ENCODE data around the gene RAB27B.

The RAB27B gene

DNA sequence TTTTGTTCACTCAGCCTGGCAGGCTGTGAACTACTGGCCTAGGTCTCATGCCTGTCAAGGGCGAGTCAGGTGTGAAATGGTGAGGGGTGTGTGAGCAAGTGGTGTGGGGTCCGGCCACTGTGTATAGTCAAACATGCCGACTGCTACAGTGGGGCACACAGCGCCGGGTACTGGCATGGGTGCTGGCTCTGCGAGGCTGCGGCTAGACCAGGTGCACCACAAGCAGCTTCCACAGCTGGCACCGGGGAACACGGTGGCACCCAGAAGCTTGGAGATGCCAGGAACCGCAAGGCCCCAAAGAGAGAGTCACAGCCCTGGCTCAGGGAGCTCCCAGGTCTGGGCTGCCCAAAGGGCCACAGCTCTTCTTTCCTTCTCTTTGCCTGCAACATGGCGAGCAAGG is 81.3 kb downstream of the RAB27B start:
- no peak overlapping the region for H3K4me3 ChIP-seq (ENCODE audit: low read depth, low read length)
- in situ Hi-C loops (cut with HindIII; ENCODE audit: low sequenced_read_pairs) = no loop called here
- TF ChIP-seq, protein P1, sequence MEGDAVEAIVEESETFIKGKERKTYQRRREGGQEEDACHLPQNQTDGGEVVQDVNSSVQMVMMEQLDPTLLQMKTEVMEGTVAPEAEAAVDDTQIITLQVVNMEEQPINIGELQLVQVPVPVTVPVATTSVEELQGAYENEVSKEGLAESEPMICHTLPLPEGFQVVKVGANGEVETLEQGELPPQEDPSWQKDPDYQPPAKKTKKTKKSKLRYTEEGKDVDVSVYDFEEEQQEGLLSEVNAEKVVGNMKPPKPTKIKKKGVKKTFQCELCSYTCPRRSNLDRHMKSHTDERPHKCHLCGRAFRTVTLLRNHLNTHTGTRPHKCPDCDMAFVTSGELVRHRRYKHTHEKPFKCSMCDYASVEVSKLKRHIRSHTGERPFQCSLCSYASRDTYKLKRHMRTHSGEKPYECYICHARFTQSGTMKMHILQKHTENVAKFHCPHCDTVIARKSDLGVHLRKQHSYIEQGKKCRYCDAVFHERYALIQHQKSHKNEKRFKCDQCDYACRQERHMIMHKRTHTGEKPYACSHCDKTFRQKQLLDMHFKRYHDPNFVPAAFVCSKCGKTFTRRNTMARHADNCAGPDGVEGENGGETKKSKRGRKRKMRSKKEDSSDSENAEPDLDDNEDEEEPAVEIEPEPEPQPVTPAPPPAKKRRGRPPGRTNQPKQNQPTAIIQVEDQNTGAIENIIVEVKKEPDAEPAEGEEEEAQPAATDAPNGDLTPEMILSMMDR (IDR thresholded peaks at IDR 0.05; ENCODE audit: low read depth, low read length, missing control alignments) = no peak
- DNase-seq (ENCODE audit: low read depth) = no peak

DNA sequence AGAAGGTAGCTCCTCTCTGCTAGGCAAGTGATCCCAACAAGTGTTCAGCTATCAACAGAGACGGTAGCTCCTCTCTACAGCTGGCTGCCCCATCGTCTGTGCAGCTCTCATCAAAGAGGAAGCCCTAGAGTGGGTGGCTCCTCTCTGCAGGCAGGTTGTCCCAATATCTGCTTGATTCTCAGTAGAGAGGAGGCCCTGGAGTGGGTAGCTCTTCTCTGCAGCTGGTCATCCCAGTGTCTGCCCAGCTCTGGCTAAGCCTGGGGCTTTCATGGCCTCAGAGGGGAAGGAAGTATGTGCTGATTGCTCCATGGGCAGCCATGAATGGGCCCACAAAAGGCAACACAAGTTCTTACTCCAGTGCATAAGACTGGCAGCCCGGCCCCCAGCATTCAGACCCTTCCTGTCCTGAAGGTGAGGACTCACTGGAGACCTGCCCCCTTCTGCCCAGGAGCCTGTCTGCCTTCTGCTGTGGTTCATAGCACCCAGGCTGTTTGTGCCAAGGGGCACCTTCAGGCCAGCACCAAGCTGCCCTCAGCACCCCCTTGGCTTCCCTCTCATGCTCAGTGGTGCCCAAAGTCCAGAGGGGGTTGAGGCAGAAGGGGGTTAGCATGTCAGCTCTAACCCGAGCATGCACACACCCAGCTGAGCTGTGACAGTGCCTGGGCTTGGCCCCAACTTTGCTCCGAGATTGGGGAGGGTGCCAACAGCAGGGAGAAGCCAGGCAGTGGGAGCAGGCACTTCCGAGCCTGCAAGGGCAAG is 82.1 kb downstream of the RAB27B start:
- H3K4me3 ChIP-seq (ENCODE audit: low read depth, low read length) = no peak overlapping the region
- in situ Hi-C loops (cut with HindIII; ENCODE audit: low sequenced_read_pairs) = no loop called here
- no peak for DNase-seq (ENCODE audit: low read depth)
- TF ChIP-seq, protein P1 (IDR thresholded peaks at IDR 0.05; ENCODE audit: low read depth, low read length, missing control alignments) = no peak

DNA sequence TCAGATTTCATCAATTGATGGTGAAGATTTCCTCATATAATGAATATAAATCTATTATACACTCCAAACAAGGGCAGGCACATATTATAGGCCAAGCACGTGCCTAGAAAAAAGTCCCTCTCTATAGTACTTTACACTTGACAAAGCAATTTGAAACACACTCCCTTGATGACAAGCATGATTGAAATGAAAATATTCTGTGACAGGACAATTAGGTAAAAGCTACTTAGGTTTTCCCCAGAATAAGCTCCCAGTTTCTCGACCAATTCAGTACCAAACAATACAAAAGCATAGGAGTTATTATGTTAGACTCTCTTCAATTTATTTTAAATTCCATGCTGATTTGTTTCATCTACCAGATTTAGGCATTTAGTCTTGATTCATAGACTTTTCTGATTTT is 83.3 kb downstream of the RAB27B start:
- TF ChIP-seq, protein P1 (IDR thresholded peaks at IDR 0.05; ENCODE audit: low read depth, low read length, missing control alignments) = no peak
- in situ Hi-C loops (cut with HindIII; ENCODE audit: low sequenced_read_pairs) = no loop called here
- no peak overlapping the region for H3K4me3 ChIP-seq (ENCODE audit: low read depth, low read length)
- no peak for DNase-seq (ENCODE audit: low read depth)

DNA sequence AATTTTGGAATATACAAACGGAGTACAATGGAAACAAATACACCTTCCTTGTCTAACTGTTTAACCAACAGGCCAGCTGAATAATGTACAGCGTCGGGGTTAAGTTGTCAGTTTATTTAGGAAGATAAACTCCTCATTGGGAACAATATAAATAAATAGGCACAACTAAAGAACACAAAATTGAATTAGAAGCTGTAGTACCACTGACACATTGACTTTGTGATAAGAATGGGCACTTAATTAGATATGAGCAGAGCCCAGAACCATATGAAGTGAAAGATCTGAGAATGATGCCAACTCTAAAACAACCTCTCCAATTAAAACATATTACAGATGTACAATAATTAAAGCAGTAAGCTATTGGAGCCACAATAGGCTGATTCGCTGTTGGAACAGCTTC is 86.5 kb downstream of the RAB27B start:
- DNase-seq (ENCODE audit: low read depth) = no peak
- H3K4me3 ChIP-seq (ENCODE audit: low read depth, low read length) = no peak overlapping the region
- in situ Hi-C loops (cut with HindIII; ENCODE audit: low sequenced_read_pairs) = no loop called here
- TF ChIP-seq, protein P1 (IDR thresholded peaks at IDR 0.05; ENCODE audit: low read depth, low read length, missing control alignments) = no peak

DNA sequence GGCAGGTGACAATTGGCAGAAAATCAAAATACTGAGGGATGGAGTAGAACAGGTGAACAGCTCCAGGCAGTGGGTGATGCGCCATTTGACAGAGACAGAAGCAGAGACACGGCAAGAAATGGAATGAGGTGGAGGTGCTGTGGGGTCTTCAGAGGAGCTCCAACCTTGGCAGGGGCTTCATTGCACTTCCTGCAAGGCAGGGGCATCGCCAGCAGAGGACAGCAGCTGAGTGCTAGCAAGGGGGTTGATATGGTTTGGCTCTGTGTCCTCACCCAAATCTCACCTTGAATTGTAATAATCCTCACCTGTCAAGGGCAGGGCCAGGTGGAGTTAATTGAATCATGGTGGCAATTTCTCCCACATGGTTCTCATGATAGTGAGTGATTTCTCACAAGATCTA is 88.2 kb downstream of the RAB27B start:
- no peak for DNase-seq (ENCODE audit: low read depth)
- TF ChIP-seq, protein P1 (IDR thresholded peaks at IDR 0.05; ENCODE audit: low read depth, low read length, missing control alignments) = no peak
- no peak overlapping the region for H3K4me3 ChIP-seq (ENCODE audit: low read depth, low read length)
- in situ Hi-C loops (cut with HindIII; ENCODE audit: low sequenced_read_pairs) = no loop called here

DNA sequence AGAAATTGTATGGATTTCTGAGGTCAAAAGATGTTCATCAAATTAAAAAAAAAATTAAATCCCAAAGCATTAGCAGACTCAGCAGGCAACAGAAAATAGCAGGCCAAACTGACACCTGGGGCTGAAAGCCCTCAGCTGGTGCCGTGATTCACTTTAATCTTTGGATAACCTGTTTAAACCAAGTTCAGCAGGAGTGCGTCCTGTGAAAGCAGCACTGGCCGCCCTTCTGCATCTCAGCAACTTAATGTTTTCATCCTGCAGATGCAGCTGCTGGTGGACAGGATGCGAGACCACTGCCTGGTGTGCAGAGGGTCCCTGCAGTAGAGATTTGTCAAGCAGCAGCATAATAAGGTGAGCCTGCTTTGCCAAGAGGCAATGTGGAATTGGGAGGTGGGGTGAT is 89.8 kb downstream of the RAB27B start:
- DNase-seq (ENCODE audit: low read depth) = no peak
- TF ChIP-seq, protein P1 (IDR thresholded peaks at IDR 0.05; ENCODE audit: low read depth, low read length, missing control alignments) = no peak
- in situ Hi-C loops (cut with HindIII; ENCODE audit: low sequenced_read_pairs) = no loop called here
- no peak overlapping the region for H3K4me3 ChIP-seq (ENCODE audit: low read depth, low read length)
